ENCODE data around the gene BCAP31. TPM values are rescaled to one million over a fixed set of nuclear protein-coding genes. Genes with fewer than 3 reads are reported as not detected.
"Not testable (repeated sequence)": the region's sequence is repeated elsewhere in the genome, so short reads cannot be mapped to it uniquely, and the experiment has no call there.

Gene BCAP31
- total RNA-seq, 1 donor, result 127 TPM

DNA sequence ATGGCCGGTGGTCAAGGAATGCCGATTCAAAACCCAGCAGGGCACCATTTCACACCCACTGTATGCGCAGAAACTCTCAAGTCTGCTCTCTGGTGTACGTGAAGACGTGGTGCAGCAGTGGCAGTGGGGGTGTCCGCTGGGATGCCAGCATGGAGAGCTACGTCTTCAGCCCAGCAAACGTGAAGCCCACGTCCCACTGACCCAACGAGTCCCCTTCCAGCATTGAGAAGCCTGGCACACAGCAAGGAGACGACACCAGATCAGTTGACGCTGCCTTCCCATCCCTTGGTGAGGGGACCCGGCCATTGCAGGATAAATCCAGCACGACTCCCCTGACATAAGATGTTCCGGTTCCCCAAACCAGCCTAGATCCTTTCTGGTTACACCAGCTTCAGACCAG lies 37.7 kb upstream of the BCAP31 start:
- TF ChIP-seq, protein P1, sequence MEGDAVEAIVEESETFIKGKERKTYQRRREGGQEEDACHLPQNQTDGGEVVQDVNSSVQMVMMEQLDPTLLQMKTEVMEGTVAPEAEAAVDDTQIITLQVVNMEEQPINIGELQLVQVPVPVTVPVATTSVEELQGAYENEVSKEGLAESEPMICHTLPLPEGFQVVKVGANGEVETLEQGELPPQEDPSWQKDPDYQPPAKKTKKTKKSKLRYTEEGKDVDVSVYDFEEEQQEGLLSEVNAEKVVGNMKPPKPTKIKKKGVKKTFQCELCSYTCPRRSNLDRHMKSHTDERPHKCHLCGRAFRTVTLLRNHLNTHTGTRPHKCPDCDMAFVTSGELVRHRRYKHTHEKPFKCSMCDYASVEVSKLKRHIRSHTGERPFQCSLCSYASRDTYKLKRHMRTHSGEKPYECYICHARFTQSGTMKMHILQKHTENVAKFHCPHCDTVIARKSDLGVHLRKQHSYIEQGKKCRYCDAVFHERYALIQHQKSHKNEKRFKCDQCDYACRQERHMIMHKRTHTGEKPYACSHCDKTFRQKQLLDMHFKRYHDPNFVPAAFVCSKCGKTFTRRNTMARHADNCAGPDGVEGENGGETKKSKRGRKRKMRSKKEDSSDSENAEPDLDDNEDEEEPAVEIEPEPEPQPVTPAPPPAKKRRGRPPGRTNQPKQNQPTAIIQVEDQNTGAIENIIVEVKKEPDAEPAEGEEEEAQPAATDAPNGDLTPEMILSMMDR (IDR thresholded peaks at IDR 0.05; ENCODE audit: insufficient read depth, low read depth, low read length), result no peak

DNA sequence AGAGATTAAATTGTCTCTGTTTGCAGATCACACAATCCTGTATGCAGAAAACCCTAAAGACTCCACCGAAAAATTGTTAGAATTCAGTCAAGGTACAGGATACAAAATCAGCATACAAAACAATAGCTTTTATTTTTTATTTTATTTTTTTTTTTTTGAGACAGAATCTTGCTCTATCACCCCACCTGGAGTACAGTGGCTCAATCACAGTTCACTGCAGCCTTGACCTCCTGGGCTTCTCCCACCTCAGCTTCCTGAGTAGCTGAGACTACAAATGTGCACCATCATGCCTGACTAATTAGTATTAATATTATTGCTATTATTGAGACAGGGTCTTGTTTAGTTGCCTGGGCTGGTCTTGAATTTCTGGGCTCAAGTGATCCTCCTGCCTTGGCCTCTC lies 30.9 kb upstream of the BCAP31 start:
- DNase-seq (ENCODE audit: low read depth), result no peak
- no peak overlapping the region for H3K4me3 ChIP-seq (ENCODE audit: low read depth, low read length)
- TF ChIP-seq, protein P1 (IDR thresholded peaks at IDR 0.05; ENCODE audit: insufficient read depth, low read depth, low read length), result no peak

More for the DNA sequence above, 37.7 kb upstream of the BCAP31 start:
- no peak for DNase-seq (ENCODE audit: low read depth)
- no peak overlapping the region for H3K4me3 ChIP-seq (ENCODE audit: low read depth, low read length)

DNA sequence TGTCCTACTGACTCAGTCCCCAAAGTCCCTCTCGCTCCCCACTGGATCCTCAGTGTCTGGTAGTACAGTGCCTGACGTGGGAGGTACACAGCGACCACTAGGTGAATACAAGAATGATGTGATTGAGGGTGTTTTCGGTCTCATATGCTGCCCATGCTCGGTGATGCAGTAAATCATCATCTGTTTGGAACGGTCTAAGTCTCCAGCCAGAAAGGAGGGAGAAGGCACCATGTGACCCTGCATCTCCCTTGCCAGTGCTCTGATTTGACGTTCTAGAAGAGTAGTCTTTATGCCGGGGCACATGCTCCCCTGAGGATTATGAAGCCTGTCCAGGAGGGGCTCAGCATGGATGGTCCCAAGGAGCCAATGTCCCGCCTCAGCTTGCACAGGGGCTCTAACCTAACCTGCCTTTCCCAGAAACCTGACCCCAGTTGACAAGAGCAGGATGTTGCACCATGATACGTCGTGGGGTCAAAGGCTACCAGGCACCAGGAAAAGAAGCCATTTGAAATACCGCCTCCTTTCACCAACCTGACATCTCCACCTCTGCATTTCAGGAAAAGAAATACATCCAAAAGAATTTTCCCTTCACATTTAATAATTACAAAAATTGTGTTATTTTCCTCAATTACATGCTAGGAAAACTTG lies 26.1 kb upstream of the BCAP31 start:
- H3K4me3 ChIP-seq (ENCODE audit: low read depth, low read length), result no peak overlapping the region
- TF ChIP-seq, protein P1 (IDR thresholded peaks at IDR 0.05; ENCODE audit: insufficient read depth, low read depth, low read length), result no peak
- DNase-seq (ENCODE audit: low read depth), result no peak

DNA sequence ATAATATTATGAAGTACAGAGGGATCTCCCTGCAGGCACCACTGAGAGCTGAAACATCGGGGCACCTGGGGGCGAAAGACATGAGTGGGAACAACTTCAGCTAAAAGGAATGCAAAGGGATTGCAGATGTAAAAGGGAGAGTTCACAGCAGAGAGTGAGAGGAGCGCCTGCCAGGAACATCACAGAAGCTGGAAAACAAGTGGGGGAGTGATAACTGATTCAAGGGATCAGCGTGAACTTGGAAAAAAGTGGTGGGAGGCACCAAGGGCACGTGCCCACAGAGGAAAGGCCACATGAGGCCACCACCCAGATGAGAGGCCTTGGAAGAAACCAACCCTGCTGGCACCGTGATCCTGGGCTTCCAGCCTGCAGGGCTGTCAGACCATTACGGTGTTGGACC lies 24.8 kb upstream of the BCAP31 start:
- H3K4me3 ChIP-seq (ENCODE audit: low read depth, low read length); DNase-seq (ENCODE audit: low read depth): not testable (repeated sequence)

DNA sequence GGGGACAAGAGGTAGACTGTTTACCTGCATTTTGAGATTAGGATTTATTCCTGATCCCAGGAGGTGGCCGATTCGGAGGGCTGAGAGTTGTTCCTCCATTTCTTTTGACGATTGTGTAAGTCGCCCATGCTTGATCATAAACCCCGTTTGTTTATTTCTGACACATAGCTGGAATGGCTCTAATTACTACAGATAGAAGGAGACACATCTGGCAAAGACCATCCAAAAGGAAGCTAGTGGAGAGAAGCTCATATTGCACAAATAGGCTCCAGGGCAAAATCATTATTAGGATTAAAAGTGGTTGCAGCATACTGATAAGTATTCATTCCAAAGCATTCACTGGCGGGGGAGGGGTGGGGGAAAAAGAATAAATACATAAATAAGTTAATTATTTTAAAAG lies 22.8 kb upstream of the BCAP31 start:
- not testable (repeated sequence) for H3K4me3 ChIP-seq (ENCODE audit: low read depth, low read length)
- peak; percentile 67 for DNase-seq (ENCODE audit: low read depth)

DNA sequence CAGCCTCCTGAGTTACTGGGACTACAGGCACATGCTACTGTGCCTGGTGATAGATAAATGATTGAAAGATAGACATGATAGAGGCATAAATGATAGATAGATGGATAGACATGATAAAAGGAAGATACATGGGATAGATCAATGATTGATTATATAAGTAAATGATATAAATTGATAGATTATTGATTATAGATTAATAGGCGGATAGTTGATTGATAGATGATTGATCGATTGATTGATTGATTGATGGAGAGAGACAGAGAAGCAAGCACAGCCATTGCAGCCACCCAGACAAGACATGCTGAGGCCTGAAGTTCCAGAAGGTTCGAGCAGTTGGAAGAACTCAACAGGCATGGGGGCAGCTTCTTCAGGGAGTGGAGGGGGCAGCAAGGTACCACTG lies 22.2 kb upstream of the BCAP31 start:
- TF ChIP-seq, protein P1 (IDR thresholded peaks at IDR 0.05; ENCODE audit: insufficient read depth, low read depth, low read length), result no peak
- DNase-seq (ENCODE audit: low read depth), result no peak
- H3K4me3 ChIP-seq (ENCODE audit: low read depth, low read length), result no peak overlapping the region

DNA sequence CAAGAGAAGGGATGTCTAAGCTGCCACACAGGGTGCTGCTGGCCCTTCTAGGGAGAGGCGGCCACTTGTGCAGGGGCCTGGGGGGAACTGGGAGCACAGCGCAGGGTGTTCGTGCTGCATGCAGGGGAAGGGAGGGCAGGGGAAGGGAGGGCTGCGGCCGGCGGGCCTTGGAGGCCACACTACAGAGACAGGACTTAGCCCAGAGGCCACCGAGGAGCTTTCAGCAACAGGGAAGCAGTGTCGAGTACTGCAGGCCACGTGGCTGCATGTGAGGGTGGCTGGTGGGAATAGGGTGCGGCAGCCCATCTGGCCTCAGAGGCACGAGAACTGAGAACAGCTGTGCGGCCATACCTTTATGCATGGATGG lies 20.9 kb upstream of the BCAP31 start:
- not testable (repeated sequence) for DNase-seq (ENCODE audit: low read depth); H3K4me3 ChIP-seq (ENCODE audit: low read depth, low read length)

DNA sequence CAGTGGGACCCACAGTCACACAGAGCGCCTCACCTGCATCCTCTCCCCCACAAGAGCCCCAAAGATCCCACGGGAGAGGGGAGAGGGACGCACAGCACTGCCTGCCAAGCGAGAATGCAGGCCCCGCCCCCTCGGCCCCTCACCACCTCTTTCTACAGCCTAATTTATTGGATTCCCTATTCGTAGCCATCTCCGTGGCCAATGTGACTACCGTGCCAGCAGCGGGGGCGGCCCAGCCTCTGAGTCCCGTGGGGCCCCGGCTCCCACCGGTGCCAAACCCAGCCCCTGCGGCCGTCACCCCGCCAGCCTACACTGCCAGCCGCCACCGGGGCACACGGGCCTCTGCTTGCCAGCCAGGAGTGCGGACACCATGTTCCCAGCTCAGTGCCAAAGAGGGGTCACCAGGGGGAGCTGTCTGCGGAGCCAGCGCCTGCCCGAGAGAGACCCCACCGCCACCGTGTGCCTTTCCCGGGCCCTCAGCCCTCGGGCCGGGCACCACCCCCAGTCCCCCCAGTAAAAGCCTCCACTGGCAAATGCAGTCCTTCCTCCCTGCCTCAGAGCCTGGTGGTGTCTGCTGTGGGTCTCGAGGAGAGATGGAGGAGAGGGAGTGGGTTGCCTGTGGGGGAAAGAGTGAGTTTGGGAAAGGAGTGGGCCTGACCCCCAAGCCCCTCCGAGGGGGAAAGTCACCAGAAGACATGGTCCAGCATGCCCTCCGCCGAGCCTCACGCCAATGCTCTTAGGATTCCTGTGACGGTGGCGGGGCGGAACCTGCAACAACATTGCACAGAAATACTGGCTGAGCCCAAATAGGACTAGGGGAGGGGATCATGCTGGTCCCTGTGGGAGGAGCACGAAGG lies 20.3 kb upstream of the BCAP31 start:
- no peak overlapping the region for H3K4me3 ChIP-seq (ENCODE audit: low read depth, low read length)
- DNase-seq (ENCODE audit: low read depth), result no peak
- TF ChIP-seq, protein P1 (IDR thresholded peaks at IDR 0.05; ENCODE audit: insufficient read depth, low read depth, low read length), result no peak

DNA sequence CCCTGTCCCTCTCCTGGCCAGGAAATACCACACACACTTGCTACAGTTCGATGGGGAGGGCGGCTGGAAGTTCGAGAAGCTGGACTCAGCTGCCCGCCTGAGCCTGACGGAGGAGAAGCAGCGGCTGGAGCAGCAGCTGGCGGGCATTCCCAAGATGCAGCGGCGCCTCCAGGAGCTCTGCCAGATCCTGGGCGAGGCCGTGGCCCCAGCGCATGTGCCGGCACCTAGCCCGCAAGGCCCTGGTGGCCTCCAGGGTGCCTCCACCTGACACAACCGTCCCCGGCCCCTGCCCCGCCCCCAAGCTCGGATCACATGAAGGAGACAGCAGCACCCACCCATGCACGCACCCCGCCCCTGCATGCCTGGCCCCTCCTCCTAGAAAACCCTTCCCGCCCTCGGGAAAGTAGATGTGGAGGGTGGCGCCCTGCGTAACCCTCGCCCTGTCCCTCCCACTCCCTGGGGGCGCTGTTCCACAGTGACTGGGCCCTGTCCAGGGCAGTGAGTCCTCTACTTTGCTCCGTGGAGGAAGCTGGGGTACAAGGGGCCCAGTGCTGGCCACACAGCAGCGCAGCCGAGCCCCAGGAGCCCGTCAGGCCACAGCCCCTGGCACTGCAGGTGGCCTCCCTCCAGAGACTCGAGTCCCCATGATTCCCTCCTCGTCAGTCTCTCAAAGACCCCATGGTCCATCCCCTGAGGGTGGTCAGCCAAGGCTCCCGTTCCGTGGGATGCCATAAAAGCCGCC lies 19.5 kb upstream of the BCAP31 start:
- H3K4me3 ChIP-seq (ENCODE audit: low read depth, low read length), result not testable (repeated sequence)
- peak; percentile 32 for DNase-seq (ENCODE audit: low read depth)

DNA sequence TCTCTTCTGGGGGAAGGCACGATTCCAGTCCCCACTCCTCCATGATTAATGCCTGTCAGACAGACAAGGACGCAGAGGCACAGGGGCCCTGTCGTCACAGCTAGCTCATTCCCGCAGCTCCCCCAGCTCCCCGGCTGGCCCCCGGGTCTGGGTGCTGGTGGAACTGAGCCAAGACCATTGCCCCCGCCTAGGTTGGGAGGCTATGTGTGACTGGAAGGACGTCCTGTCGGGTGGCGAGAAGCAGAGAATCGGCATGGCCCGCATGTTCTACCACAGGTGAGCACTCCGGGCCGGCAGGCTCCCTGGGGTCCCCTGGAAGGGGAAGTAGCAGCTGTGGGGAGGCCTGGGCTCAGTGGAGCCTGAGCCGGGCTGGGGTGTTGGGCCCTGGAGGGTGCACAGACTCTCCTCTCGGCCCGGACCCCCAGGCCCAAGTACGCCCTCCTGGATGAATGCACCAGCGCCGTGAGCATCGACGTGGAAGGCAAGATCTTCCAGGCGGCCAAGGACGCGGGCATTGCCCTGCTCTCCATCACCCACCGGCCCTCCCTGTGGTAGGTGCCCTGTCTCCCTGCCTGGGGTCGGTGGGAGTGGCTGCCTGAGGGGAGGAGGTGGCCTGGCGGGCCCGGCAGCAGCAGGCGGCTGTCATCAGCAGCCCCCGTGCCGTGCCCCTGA lies 18.7 kb upstream of the BCAP31 start:
- H3K4me3 ChIP-seq (ENCODE audit: low read depth, low read length); DNase-seq (ENCODE audit: low read depth): not testable (repeated sequence)

DNA sequence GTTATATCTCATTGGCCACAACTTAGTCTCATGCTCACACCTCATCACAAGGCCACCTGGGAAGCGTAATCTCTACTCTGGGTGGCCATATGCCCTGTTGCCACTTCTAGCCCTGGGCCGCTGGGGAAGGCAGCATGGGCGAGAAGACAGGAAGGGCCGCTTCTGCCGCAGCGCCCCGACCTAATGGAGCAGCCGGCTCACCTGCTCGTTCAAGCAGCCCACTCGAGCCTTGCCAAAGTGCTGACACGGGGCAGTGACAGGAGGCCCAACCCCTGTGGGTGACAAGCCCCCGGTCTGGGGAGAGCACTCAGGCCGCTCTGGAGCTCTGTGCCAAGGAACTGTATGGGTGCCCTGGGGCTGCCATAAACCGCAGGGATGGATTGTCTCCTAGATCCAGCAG lies 17.9 kb upstream of the BCAP31 start:
- DNase-seq (ENCODE audit: low read depth); H3K4me3 ChIP-seq (ENCODE audit: low read depth, low read length): not testable (repeated sequence)

Data from fibroblast of villous mesenchyme (primary cell).